Choroid plexus epithelial cell (primary cell): ENCODE measurements around the gene LYL1.

Experiments
- DNase-seq: peaks from one replicate; pipeline ENCODE4 v3.0.0-alpha.2; 2010; ENCODE audit warnings: low read depth
- H3K4me3 ChIP-seq: 2 replicates; pipeline ENCODE4 v1.5.1; 2011; ENCODE audit warnings: low read depth, mild to moderate bottlenecking, control low read depth, low read length, moderate library complexity
- CTCF ChIP-seq: conservative IDR thresholded peaks from 2 replicates; pipeline ENCODE4 v1.5.1; 2011; ENCODE audit warnings: low read depth, mild to moderate bottlenecking, control low read depth, inconsistent platforms, low read length, moderate library complexity

LYL1 gene

GRCh38 chr19:13094106-13094504 lies 8.6 kb downstream of the LYL1 start:
- no peak for DNase-seq
- TF ChIP-seq CTCF: no peak
- no peak overlapping the region for H3K4me3 ChIP-seq

GRCh38 chr19:13093407-13094105 lies 9.1 kb downstream of the LYL1 start:
- H3K4me3 ChIP-seq: no peak overlapping the region
- TF ChIP-seq CTCF: peak; percentile 93

GRCh38 chr19:13092606-13093235 lies 9.9 kb downstream of the LYL1 start:
- no peak overlapping the region for H3K4me3 ChIP-seq
- no peak for TF ChIP-seq CTCF
- no peak for DNase-seq

More at GRCh38 chr19:13093407-13094105, 9.1 kb downstream of the LYL1 start:
- DNase-seq: peak; percentile 92

GRCh38 chr19:13092158-13092543 lies 10.5 kb downstream of the LYL1 start:
- TF ChIP-seq CTCF: no peak
- DNase-seq: no peak
- no peak overlapping the region for H3K4me3 ChIP-seq

DNA sequence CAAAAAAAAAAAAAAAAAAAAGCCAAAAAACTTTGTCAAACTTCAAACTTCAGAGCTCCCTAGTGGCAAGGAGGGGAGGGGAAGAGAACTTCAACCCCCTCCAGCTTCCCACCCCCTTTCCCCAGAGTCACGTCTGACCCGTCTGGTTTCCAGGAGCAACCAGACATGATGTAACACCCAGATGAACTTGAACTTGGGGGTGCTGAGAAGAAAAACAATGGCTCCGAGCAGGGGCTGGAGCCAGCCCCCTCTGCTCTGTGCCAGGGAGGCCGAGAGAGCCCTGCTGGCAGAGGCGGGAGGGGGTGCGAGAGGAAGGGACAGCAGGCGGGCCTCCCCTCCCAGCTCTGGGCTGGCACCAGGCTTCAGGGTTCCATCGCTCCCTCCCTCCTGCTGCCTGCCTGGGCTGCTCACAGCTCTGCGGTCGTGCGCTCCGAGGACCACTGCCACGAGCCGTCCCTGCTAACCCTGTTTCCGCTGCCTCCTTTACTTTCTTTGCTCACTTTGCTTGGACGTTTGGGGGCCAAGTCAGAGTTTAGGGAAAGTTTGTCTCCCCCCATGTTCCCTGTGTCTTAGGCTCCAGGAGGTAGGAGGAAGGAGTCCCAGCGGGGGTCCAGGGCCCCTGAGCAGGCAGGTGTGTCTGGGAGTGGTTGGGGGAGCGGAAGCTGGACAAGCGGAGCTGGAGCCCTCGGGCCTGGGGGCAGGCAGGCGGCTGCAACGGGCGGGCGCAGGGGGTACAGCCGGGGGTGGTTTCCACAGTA lies 11.1 kb downstream of the LYL1 start:
- peak; percentile 86 for DNase-seq
- TF ChIP-seq CTCF: no peak
- no peak overlapping the region for H3K4me3 ChIP-seq

DNA sequence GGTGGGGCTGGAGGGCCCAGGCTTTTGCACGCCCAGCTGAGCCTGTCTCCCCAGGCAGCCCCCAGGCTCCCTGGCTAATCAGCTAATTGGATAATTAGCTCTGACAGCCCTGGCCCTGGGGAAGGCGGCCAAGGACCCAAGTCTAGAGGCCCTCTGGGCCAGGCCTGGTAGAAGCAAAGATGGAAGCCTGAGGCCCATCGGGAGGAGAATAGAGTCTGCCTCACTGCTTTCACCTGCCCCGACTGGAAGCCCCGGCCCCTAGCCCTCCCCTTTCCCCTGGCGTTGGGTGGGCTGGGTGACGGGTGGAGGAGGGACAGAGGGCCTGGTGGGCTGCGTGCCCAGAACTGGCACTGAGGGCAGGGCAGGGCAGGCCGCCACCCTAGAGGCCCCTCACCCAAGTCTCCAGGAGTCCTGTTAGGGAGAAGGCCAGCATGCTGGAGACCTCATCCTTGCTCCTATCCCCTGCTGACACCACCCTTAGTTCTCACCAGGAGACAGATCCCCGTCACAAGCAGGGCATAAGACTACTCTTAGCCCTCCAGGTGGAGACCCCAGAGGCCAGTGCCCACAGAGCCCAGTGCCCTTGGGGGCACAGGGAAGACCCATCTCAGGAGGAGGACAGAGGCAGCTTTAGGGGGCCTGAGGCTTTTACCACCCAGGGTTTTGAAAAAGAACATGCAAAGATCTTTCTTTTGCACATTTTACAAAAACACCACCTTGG lies 12.0 kb downstream of the LYL1 start:
- H3K4me3 ChIP-seq: no peak overlapping the region
- no peak for DNase-seq
- no peak for TF ChIP-seq CTCF
